HepG2 (cell line): ENCODE data around the gene RGS7. TPM values are rescaled to one million over a fixed set of nuclear protein-coding genes. Genes with fewer than 3 reads are reported as not detected.

Source experiments
- ATAC-seq: fragments of 200-7000 bp; cut with Tn5 transposase; 3 replicates; pipeline ENCODE4 v1.9.1; 2020; ENCODE audit warnings: mild to moderate bottlenecking, moderate library complexity
- BruUV-seq: library from RNA; stranded (reverse); fragments of 400-500 nt; replicated peaks from 2 replicates; lab custom pipeline; 2021; lab: Mats Ljungman, UMichigan
- CTCF ChIA-PET: fragments of 300-600 bp; formaldehyde crosslinking; extraction: SDS; loops from one replicate; lab custom pipeline; 2021; ENCODE audit warnings: low total read pairs, inconsistent platforms, low intra/inter-chr PET ratio; lab: Yijun Ruan, JAX
- POLR2A ChIA-PET: fragments of 350-600 bp; sonication (Branson Sonifier 250); formaldehyde crosslinking; loops from one replicate; lab custom pipeline; 2020; ENCODE audit warnings: antibody characterized with exemption, inconsistent platforms; lab: Yijun Ruan, JAX
- DNase-seq: peaks from one replicate; pipeline ENCODE4 v3.0.0-alpha.2; 2015; ENCODE audit warnings: low spot score
- FAIRE-seq: peaks from 3 replicates; lab custom pipeline; 2011; peaks lifted over from hg19 to GRCh38; lab: Jason Lieb, UNC
- H2AFZ ChIP-seq: one replicate; pipeline ENCODE4 v1.6.1; 2011; ENCODE audit warnings: low read length, inconsistent platforms
- H3K27ac ChIP-seq: fragments of 300-600 bp; 3 replicates; pipeline ENCODE4 v1.8.0; 2011; ENCODE audit warnings: mixed run types, mild to moderate bottlenecking, mixed read lengths, low read length, inconsistent platforms; ENCODE audit not compliant: insufficient read depth; ENCODE audit errors: extremely low read length
- H3K27me3 ChIP-seq, 2 experiments: fragments of 200-600 bp in 1 of 2; 2 replicates in 1 of 2; 3 replicates in 1 of 2; pipeline versions ENCODE4 v1.6.0 to v1.8.0; 2011; ENCODE audit warnings: low read length in 2 of 2, mild to moderate bottlenecking in 2 of 2, moderate library complexity in 2 of 2, inconsistent platforms in 1 of 2; ENCODE audit not compliant: insufficient read depth in 2 of 2, control insufficient read depth in 1 of 2
- H3K36me3 ChIP-seq, 2 experiments: fragments of 200-600 bp in 1 of 2; replicated peaks in 1 of 2; 2 replicates in 1 of 2; 3 replicates in 1 of 2; pipeline versions ENCODE4 v1.5.1 to v1.8.0; 2011; ENCODE audit warnings: low read length in 2 of 2, inconsistent platforms in 1 of 2; ENCODE audit not compliant: insufficient read depth in 2 of 2, control insufficient read depth in 1 of 2
- H3K4me1 ChIP-seq: 2 replicates; pipeline ENCODE4 v1.5.1; 2012; ENCODE audit warnings: low read length, inconsistent platforms; ENCODE audit not compliant: insufficient read depth
- H3K4me2 ChIP-seq: 2 replicates; pipeline ENCODE4 v1.6.0; 2011; ENCODE audit warnings: low read depth, low read length, inconsistent platforms
- H3K4me3 ChIP-seq, 3 experiments: fragments of 200-600 bp in 1 of 3; sonication (generic), shearing (Covaris generic) in 1 of 3; replicated peaks in 1 of 3; 2 replicates each; pipeline ENCODE4 v1.5.1; 2011 to 2016; ENCODE audit warnings: low read length in 3 of 3, inconsistent platforms in 2 of 3, low read depth in 2 of 3, mild to moderate bottlenecking in 2 of 3, control low read depth in 1 of 3, mixed read lengths in 1 of 3; ENCODE audit not compliant: insufficient read depth in 1 of 3
- H3K79me2 ChIP-seq: one replicate; pipeline ENCODE4 v1.6.1; 2011; ENCODE audit warnings: low read length, inconsistent platforms; ENCODE audit not compliant: insufficient read depth
- H3K9ac ChIP-seq: 2 replicates; pipeline ENCODE4 v1.6.0; 2011; ENCODE audit warnings: mild to moderate bottlenecking, low read depth, low read length, inconsistent platforms; ENCODE audit not compliant: insufficient read depth
- H3K9me3 ChIP-seq: 2 replicates; pipeline ENCODE4 v1.5.1; 2012; ENCODE audit warnings: mild to moderate bottlenecking, low read length
- H4K20me1 ChIP-seq: 2 replicates; pipeline ENCODE4 v1.6.0; 2011; ENCODE audit warnings: inconsistent platforms, mild to moderate bottlenecking, low read length, moderate library complexity; ENCODE audit not compliant: insufficient read depth
- CREM ChIP-seq, 2 experiments: sonication (generic) in 1 of 2; formaldehyde crosslinking in 1 of 2; IDR thresholded peaks; 2 replicates each; pipeline versions ENCODE4 v1.4.0 to v1.6.1; 2016 to 2020; ENCODE audit warnings: antibody characterized with exemption in 1 of 2, mild to moderate bottlenecking in 1 of 2, missing genetic modification reagents in 1 of 2
- DMAP1 ChIP-seq: IDR thresholded peaks from 2 replicates; pipeline ENCODE4 v1.6.1; 2016
- FOXA3 ChIP-seq: IDR thresholded peaks from 2 replicates; pipeline ENCODE4 v1.6.1; 2016; ENCODE audit warnings: missing genetic modification reagents, missing compliant biosample characterization
- FOXP4 ChIP-seq: sonication (generic); formaldehyde crosslinking; IDR thresholded peaks from 2 replicates; pipeline ENCODE4 v1.4.0; 2020; ENCODE audit warnings: missing genetic modification reagents
- GMEB2 ChIP-seq: IDR thresholded peaks from 2 replicates; pipeline ENCODE4 v1.6.1; 2016; ENCODE audit warnings: missing biosample characterization, missing genetic modification reagents, low read depth
- MEIS1 ChIP-seq: sonication (generic); formaldehyde crosslinking; IDR thresholded peaks from 2 replicates; pipeline ENCODE4 v1.9.0; 2021; ENCODE audit warnings: mild to moderate bottlenecking, missing genetic modification reagents, moderate library complexity, borderline replicate concordance
- NR3C1 ChIP-seq: sonication (generic); formaldehyde crosslinking; IDR thresholded peaks from 2 replicates; pipeline ENCODE4 v1.4.0; 2020; ENCODE audit warnings: missing genetic modification reagents
- PHF8 ChIP-seq: sonication (generic); formaldehyde crosslinking; IDR thresholded peaks from 2 replicates; pipeline ENCODE4 v1.5.0; 2020; ENCODE audit warnings: missing genetic modification reagents
- PITX1 ChIP-seq: sonication (generic); formaldehyde crosslinking; IDR thresholded peaks from 2 replicates; pipeline ENCODE4 v1.5.1; 2020; ENCODE audit warnings: mild to moderate bottlenecking, missing genetic modification reagents
- PTBP1 ChIP-seq: fragments of 200-400 bp; formaldehyde crosslinking; IDR thresholded peaks from 2 replicates; pipeline ENCODE4 v1.6.1; 2018; ENCODE audit warnings: low read length, low read depth; ENCODE audit not compliant: poor library complexity, severe bottlenecking
- SALL1 ChIP-seq: sonication (generic); formaldehyde crosslinking; IDR thresholded peaks from 2 replicates; pipeline ENCODE4 v1.8.0; 2022; ENCODE audit warnings: mild to moderate bottlenecking, missing genetic modification reagents
- ZBTB7B ChIP-seq: sonication (generic); formaldehyde crosslinking; IDR thresholded peaks from 2 replicates; pipeline ENCODE4 v1.4.0; 2020; ENCODE audit warnings: missing genetic modification reagents
- ZFP37 ChIP-seq: sonication (generic); formaldehyde crosslinking; IDR thresholded peaks from 2 replicates; pipeline ENCODE4 v1.4.0; 2020; ENCODE audit warnings: missing genetic modification reagents, borderline replicate concordance
- ZNF17 ChIP-seq: sonication (generic); formaldehyde crosslinking; IDR thresholded peaks from 2 replicates; pipeline ENCODE4 v1.5.0; 2020; ENCODE audit warnings: mild to moderate bottlenecking, missing genetic modification reagents
- ZNF543 ChIP-seq: sonication (generic); formaldehyde crosslinking; IDR thresholded peaks from 2 replicates; pipeline ENCODE4 v1.4.0; 2020; ENCODE audit warnings: mild to moderate bottlenecking, missing genetic modification reagents
- WGBS: methylation state at CpG from one replicate; pipeline ENCODE4 v1.1.6; 2017; ENCODE audit warnings: low lambda C conversion rate; 5-methylcytosine and 5-hydroxymethylcytosine counted together
- in situ Hi-C: cut with HindIII; loops from 2 replicates; pipeline ENCODE4 v1.10.0; 2017; ENCODE audit warnings: low pct_unique_long_range_greater_than_20kb; ENCODE audit not compliant: extremely low pct_ligation_motif_present
- intact Hi-C: fragments of 100-400 bp; cut with micrococcal nuclease; formaldehyde crosslinking; loops from one replicate; pipeline ENCODE4 v1.10.0; 2022; ENCODE audit not compliant: unreplicated experiment
- polyA plus RNA-seq, 8 experiments: library from polyadenylated mRNA; depleted of rRNA in 3 of 8; stranded (reverse) in 7 of 8; unstranded in 1 of 8; fragments of >200 nt; fragmentation: Illumina TruSeq in 4 of 8; extraction: Trizol in 4 of 8; gene quantifications; 2 replicates each; pipeline versions ENCODE4 v1.2.1 to v1.2.3, GENCODE V29; 2011 to 2016; ENCODE audit warnings: low read depth in 4 of 8, missing spikeins in 1 of 8, mixed read lengths in 1 of 8; ENCODE audit not compliant: insufficient read depth in 1 of 8
- total RNA-seq, 5 experiments: library from RNA; depleted of rRNA; stranded (reverse); fragments of >200 nt; fragmentation: Illumina TruSeq; extraction: Trizol; gene quantifications; 2 replicates each; pipeline ENCODE4 v1.2.3, GENCODE V29; 2016; ENCODE audit warnings: low read depth in 1 of 5
- TF ChIP-seq, protein P1 (sequence below): sonication (generic); formaldehyde crosslinking; IDR thresholded peaks from 2 replicates; pipeline ENCODE4 v1.4.0; 2020; ENCODE audit warnings: missing genetic modification reagents
- TF ChIP-seq, protein P2 (sequence below): fragments of 450-650 bp; IDR thresholded peaks from 2 replicates; pipeline ENCODE4 v1.6.1; 2017; ENCODE audit warnings: mild to moderate bottlenecking
- TF ChIP-seq, protein P3 (sequence below): sonication (generic); formaldehyde crosslinking; IDR thresholded peaks from 2 replicates; pipeline ENCODE4 v1.8.1; 2023; ENCODE audit warnings: mild to moderate bottlenecking, moderate library complexity, missing genetic modification reagents

Gene RGS7
- total and polyA plus RNA-seq, 2 of the 13 experiments (the other 11 are each of a cell fraction or from before 2014, with no cell fraction given), result not detected

- ATAC-seq (no peak), DNase-seq (no peak), FAIRE-seq (no peak)
- Histone ChIP-seq H3K4me1 (no peaks in the 10 kb centered on the region), H3K4me2 (no peak overlapping the region), H2AFZ (no peak overlapping the region), H3K36me3 (no peaks in the 10 kb centered on the region), H3K27me3 (no peaks in the 10 kb centered on the region), H4K20me1 (no peaks in the 10 kb centered on the region), H3K79me2 (no peaks in the 10 kb centered on the region), H3K27ac (no peak overlapping the region), H3K9ac (no peak overlapping the region), H3K9me3 (peaks cover 30% of the 10 kb centered on the region), H3K4me3 (no peak overlapping the region)
- intact Hi-C loops, result no loop called here
- BruUV-seq, result no TSS peak
- in situ Hi-C loops, result no loop called here
- 18% methylated on average over 3 of the region's 3 CpGs for WGBS
- POLR2A ChIA-PET, result no interaction called here
- CTCF ChIA-PET, result no interaction called here
- TF ChIP-seq PITX1 (CRISPR knock-in tag), result no peak
- no peak for TF ChIP-seq ZNF543 (CRISPR knock-in tag)
- TF ChIP-seq FOXP4, result no peak
- TF ChIP-seq DMAP1 (CRISPR knock-in tag), result no peak
- TF ChIP-seq, protein P1, sequence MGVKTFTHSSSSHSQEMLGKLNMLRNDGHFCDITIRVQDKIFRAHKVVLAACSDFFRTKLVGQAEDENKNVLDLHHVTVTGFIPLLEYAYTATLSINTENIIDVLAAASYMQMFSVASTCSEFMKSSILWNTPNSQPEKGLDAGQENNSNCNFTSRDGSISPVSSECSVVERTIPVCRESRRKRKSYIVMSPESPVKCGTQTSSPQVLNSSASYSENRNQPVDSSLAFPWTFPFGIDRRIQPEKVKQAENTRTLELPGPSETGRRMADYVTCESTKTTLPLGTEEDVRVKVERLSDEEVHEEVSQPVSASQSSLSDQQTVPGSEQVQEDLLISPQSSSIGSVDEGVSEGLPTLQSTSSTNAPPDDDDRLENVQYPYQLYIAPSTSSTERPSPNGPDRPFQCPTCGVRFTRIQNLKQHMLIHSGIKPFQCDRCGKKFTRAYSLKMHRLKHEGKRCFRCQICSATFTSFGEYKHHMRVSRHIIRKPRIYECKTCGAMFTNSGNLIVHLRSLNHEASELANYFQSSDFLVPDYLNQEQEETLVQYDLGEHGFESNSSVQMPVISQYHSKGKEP, result no peak
- no peak for TF ChIP-seq SALL1 (CRISPR knock-in tag)
- TF ChIP-seq ZNF17 (CRISPR knock-in tag), result no peak
- TF ChIP-seq ZFP37 (CRISPR knock-in tag), result no peak
- no peak for TF ChIP-seq PHF8 (CRISPR knock-in tag)
- no peak for TF ChIP-seq ZBTB7B (CRISPR knock-in tag)
- no peak for TF ChIP-seq NR3C1
- TF ChIP-seq, protein P2, sequence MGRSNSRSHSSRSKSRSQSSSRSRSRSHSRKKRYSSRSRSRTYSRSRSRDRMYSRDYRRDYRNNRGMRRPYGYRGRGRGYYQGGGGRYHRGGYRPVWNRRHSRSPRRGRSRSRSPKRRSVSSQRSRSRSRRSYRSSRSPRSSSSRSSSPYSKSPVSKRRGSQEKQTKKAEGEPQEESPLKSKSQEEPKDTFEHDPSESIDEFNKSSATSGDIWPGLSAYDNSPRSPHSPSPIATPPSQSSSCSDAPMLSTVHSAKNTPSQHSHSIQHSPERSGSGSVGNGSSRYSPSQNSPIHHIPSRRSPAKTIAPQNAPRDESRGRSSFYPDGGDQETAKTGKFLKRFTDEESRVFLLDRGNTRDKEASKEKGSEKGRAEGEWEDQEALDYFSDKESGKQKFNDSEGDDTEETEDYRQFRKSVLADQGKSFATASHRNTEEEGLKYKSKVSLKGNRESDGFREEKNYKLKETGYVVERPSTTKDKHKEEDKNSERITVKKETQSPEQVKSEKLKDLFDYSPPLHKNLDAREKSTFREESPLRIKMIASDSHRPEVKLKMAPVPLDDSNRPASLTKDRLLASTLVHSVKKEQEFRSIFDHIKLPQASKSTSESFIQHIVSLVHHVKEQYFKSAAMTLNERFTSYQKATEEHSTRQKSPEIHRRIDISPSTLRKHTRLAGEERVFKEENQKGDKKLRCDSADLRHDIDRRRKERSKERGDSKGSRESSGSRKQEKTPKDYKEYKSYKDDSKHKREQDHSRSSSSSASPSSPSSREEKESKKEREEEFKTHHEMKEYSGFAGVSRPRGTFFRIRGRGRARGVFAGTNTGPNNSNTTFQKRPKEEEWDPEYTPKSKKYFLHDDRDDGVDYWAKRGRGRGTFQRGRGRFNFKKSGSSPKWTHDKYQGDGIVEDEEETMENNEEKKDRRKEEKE, result no peak
- no peak for TF ChIP-seq MEIS1
- no peak for TF ChIP-seq CREM (IDR thresholded peaks at IDR 0.05)
- TF ChIP-seq CREM (CRISPR knock-in tag; IDR thresholded peaks at IDR 0.05), result no peak
- no peak for TF ChIP-seq GMEB2 (CRISPR knock-in tag)
- no peak for TF ChIP-seq FOXA3 (CRISPR knock-in tag)
- no peak for TF ChIP-seq PTBP1
- TF ChIP-seq, protein P3, sequence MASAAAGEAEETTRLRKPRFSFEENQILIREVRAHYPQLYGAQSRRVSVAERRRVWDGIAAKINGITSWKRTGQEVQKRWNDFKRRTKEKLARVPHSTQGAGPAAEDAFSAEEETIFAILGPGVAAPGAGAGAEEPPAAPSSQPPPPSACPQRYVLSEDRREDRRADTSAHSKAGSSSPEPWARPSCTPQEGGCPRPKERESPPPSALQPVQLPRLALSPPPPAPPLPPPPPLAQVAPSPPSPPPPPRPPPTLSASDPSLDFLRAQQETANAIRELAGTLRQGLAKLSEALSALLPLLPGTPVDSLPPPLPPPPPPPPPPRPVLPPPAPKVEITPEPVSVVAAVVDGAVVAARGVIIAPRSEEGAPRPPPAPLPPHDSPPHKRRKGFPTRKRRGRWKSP (CRISPR knock-in tag), result no peak
These were observed 48.5 kb downstream of the RGS7 start for GRCh38 chr1:241308471-241308870.
